Cerebellar nuclear complex (tissue), 1 donor: Measurements from ENCODE around the gene ERC2.
"Not testable (repeated sequence)": the region's sequence is repeated elsewhere in the genome, so short reads cannot be mapped to it uniquely, and the experiment has no call there.

Experiments
- DNase-seq, 2 experiments: peaks; one replicate each; lab custom pipeline; 2025; lab: John Stamatoyannopoulos, UW

ERC2 gene

DNA sequence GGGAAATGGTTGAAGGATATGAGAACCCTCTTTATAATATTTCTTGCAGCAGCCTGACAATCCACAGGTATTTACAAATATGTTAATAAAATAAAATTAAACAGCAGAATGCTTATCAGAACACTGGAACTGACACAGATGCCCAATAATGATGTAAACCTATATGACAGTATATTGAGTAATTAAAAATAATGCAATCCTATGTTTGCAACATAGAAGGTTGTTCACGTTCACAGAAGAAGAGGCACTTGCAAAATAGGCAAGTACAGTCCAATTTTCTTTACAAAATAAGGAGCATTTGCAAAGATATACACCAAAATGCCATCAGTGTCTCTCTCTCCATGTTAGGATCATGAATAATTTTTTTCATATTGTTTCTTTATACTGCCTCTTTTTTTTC lies 584.2 kb downstream of the ERC2 start:
- no peak for DNase-seq

DNA sequence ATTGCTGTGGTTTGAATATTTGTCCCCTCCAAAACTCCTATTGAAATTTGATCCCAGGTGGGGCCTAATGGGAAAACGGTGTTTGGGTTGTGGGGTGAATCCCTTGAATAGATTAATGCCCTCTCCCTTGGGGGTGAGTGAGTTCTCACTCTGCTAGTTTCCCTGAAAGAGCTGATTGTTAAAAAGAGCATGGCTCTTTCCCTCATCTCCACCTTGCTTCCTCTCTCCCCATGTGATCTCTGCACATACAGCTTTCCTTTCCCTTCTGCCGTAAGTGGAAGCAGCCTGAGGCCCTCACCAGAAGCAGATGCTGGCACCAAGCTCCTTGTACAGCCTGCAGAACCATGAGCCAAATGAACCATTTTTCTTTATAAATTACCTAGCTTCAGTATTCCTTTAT lies 586.3 kb downstream of the ERC2 start:
- DNase-seq: no peak

DNA sequence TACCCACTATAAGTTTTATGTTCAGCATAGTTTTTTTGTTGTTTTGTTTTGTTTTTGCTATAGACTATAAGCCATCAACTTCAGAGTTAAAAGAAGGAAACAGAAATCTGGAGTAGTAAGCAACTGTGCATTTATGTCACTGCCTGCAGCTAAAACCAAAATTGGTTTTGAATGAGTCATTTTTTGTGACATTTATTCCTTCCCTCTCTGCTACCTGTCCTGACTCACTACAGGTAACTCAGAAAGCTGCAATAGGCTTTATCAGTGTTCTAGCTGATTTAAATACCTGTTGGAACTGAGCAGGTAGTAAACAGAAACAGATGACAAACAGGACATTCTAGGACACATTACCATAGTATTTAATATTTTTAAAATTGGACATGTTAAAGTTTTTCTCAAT lies 587.9 kb downstream of the ERC2 start:
- DNase-seq: no peak

DNA sequence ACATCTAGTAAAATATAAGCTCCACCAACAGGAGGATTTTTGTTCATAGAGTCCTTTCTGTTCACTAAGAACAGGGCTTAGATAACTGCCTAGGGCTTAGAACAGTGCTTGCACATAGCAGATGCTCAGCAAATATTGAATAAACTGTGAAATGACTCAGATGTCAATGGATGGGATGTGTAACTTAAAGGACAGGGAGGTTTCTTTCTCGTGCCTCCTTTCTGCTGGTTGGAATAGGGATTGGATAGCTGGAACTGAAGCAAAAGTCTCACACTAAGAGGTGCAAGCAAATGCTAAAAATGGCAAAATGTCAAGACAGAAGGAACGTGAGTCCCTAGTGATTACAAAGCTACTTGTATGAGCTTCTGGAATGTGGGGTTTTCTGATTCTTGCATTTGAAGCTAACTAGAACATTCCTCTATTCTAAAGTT lies 588.4 kb downstream of the ERC2 start:
- DNase-seq: no peak

DNA sequence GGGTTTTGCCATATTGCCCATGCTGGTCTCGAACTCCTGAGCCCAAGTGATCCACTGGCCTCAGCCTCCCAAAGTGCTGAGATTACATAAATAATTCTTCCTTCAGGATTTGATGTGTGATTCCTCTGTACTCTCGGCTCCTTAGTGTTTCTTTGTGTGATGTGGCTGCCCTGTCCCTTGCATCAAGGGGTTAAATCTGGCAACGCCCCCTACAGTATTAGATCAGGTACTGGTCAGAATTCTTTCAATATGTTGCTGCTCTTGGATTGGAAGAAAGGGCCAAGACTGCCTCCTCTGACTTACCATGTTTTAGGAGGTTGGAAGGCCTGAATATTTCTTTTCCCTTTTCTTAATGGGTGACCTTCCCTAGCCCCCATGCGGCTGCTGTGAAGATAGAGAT lies 590.6 kb downstream of the ERC2 start:
- no peak for DNase-seq

DNA sequence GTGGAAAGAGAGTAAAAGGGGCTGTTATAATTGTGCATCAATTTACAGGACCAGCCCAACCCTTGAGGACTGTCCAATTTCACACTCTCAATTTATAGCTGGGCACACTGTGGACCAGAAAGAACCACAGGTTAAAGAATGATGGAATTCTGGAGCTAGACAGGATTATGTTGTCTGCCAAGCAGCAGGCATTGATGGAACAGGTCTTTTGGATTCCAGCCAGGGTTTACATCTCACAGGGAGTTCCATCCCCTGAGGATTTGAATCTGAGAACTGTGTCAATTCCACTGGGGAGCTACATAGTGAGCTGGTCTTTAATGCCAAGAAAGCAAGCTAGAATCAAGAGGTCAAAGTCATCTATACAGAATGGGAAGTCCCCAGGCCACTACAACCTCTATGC lies 591.7 kb downstream of the ERC2 start:
- DNase-seq: no peak

DNA sequence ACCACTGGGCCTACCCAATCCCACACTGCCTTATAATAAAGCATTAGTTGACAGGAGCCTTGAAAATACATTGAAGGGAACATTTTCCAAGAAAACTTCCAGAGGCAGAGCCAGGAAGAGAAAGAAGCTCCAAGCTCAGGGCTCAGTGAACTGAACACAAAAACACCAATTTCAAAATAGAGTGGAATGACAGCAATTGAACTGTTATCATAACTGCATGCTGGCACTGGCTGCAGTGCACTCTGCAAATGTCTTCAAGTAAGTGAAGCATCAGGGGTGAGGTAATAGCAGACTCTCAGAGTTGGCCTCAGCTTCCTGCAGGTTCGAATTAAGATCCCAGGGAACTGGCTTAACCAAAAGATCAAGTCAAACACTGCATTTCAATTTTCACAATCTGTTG lies 593.2 kb downstream of the ERC2 start:
- no peak for DNase-seq

DNA sequence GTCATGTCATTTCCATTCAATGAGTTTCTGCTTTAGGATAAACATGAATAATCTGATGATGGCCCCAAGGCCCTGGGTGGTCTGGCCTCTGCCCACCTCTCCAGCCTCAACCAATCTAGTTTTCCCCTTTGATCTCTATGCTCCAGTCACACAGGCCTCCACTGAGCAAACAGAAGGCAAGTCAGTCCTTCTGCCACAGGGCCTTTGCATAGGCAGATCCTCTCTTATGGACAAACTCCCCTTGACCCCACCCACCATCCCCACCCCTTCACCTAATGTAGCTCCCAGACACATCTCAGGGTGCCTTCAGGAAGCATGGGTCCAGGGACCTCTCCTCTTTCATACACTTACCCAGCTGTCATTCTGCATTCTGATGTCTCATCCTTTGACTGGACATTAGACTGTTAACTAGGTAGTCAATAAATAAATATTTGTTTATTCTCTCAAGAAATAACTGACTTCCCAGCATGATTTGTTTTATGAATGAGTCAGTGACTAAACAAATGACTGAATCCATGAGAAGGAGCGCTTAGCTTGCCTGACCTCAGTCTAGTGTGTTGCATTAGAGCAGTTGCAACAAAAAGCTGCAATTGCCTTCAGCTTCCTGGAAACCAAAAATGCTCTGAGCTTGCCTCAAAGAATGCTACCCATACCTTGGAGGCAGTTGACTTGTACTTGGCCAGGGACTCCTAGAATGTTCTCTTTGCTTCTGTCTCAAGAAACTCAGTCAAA lies 594.6 kb downstream of the ERC2 start:
- no peak for DNase-seq

DNA sequence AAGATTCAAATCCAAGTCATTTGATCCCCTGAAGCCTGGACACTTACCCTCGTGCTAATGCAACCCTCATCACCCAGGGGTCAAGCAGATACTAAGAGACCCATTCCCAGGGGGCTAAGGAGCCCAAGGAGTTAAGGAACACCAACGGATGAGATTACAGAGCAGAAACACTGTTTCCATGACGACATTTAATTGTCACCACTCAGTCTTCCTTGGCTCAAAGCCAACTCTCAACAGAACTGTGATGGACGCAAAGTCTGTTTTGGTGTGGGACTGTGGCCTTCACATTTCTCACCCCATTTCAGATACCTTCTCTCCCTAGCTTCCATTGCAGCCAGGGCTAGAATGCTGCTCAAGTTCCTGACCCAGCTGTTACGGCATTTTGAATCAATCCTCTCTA lies 597.7 kb downstream of the ERC2 start:
- no peak for DNase-seq

DNA sequence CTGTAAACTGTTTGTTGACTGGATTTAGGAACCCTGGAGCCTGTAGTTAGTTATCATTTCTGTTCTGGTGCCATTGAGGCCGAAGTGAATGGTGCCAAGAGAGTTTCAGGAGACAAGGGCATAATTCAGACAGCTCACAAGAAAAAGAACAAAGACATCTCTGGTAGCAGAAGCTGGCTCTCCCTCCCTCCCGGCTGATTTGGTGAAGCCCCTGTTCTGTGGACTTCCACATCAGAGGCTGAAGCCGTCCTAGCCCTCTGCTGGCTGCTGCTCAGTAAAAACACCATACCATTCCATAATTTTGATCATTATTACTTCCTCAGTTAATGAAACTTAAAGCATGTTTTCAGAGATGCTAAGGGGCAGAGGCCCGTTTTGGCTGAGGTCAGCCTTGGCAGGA lies 599.9 kb downstream of the ERC2 start:
- no peak for DNase-seq

DNA sequence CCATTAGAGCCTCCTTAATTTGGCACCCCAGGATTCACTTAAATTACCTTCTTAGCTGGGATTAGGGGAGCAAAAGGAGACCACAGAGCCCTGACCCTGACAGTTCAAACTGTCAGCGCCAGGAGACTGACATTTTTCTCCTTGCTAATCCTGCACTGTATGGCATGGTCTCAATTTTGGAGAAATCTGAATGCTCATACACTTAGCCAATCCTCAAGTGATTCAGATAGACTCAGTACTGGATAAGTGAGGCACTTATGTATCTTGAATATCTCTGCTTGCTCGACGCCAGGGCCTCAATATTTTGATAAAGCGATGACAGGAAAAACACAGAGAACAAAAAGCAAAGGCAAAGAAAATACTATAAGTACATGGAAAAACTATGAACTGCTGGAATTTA lies 605.2 kb downstream of the ERC2 start:
- DNase-seq: no peak

DNA sequence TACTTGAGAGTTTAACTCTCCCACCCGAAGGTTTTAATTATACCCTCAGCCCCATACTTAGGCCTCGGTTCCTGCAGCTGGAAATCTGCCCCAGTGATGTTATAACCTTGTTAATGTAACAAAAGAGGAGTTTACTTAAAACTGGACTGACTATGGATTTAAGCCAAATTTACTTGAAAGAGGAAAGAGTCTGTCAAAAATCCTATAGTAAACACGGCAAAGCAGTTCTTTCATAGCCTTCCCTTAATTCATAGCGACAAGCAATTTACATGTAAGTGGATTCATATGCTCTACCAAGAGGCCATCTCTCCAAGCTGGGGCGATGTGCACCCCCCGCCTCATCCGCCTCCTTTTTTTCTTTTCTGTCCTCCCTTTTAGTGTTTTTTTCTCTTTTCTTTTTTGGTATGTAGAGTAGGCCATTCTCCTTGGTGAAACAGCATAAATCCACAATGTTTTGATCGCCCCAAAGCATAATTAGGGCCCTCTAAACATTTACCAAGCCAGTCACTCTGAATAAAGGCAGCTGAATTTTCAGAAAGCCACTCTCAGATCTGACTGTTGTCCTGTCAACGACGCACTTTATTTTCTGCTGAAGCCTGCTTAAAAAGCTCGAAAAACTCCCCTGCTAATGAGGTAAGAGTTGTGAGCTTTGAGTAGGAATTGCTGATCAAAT lies 608.1 kb downstream of the ERC2 start:
- no peak for DNase-seq

DNA sequence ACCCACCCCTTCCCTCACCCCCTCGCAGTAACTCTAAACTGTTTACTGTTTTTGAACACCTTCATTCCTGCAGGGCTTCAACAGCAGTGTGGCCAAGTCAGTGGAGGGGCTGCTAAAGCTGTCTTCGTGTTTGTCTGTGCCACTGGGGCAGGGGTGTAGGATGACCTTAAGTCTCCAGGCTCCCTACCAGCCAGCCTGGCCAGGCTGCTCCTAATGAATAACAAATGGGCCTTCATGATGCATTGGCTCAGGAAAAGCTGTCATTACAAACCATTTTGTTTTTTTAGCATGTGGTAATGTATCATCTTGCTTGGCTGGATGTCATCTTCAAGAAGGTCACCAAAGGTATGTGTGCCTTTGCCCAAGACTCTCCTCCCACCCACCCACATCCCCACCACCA lies 609.0 kb downstream of the ERC2 start:
- no peak for DNase-seq

DNA sequence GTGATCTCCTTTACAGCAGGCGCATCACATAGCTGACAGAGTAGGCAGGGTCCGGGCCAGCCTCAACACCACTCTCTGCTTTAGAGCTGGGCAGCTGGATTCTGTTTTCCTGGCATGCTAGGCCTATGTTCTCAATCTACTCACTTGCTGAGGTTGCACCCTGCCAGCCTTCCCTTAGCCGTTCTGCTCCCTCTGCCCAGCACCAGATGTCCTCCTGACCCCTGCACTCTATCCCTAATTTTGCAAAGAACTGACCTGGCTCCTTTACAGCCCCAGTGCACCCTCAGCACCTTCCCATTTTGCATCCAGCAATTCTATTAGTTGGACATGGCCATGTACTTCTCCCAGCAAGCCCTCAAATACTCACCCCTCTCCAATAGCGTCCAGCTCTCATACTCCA lies 609.5 kb downstream of the ERC2 start:
- no peak for DNase-seq

DNA sequence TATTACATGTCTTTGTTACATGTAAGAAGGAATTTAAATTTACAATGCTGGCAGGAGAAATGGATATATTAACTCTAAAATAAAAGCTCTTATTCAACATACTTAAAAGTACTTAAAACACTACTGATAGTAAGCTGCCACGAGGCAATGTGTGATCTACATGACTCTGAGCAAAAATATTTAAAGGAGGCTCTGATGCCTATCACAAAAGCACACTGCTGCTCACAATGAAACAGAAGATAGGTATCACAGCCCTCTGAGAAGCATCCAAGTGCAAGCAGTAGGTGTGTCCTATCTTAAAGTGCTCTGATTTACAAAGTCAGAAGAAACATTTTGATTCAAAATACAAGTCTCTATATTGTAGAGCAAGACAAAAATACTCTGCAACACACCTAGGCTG lies 610.0 kb downstream of the ERC2 start:
- no peak for DNase-seq

DNA sequence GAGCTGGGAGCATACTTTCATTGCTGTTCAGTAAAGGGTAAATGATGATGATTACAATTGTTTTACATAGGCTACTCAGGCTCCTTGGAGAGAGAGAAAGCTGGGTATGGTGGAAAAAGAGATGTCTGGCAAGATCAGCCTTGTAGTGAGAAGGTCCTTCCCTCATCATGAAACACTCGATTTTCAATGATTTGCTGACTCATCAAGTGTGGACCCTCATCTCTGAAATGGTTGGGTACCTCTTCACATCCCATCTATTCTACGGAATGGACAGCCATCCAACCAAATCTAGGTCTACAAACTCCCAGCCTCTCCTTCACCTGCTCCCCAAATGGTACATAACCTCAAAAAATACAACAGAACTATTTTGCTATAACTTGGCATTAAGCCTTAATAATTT lies 610.6 kb downstream of the ERC2 start:
- no peak for DNase-seq

DNA sequence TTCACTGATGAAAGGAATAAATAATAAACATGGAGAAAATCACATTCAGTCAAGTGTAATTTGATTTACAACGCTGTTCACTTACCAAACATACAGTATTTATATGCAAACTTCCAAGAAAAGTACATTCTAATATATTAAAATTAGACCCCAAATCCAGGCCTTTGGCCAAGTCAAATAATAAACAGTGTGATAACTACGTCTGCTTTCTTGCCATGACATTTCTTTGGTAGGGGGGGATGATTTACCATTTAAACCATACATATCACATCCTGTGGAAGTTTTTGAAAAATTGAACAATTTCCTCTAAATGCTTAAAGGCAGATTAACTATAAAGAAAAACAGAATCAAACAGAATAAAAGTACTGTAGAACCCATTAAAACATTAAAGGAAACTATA lies 613.0 kb downstream of the ERC2 start:
- DNase-seq: no peak

DNA sequence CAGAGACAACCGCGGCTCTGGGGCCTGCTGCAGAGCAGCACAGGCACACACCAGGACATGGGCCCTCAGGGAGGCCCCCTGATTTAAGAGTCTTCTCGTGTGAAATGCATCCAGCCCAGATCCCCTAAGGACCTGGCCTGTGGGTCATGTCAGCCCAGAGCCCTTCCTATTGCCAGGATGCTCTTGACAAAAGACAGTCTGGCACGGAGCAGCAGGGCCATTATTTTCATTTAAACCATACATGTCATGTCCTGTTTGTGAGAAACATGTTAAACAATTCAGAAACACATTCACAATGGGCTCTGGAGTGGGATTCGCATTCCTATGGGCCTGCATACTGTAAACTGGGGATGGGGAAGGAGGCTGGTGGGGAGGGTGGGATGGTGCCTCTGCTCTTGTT lies 613.8 kb downstream of the ERC2 start:
- no peak for DNase-seq

DNA sequence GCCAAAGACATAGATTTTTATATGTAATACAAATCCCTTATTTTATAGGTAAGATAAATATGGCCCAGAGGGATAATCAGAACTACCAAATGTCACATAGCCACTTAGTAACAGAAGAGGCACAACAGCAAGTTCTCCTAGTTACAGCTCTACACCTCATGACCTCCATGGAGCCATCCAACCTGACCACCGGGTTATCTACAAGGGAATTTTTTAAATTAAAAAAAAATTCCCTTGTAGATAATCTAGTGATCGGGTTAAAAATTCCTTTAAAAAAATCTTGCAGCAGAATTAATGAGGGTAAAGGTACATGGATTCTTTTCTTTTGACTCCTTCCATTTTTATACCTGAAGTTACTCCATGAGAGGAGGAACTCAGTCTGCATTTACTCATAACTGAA lies 615.9 kb downstream of the ERC2 start:
- DNase-seq: no peak

DNA sequence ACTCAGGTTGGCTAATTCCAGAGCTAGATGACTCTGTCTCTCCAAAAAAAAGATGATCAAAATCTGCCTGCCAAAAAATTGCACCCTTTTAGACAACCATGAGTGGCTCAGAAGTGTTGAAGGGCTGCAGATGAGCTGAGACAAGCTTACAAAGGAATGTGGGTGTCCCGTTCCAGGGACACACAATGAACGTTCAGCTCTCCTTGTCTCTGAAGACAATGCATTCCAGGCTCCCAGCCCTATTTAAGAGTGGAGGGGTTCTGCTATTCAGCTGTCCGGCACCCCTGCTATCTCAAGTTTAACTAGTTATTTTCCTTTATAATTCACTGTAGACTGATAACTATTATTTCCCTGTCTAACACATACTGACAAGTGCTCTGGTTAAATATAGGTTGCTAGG lies 626.1 kb downstream of the ERC2 start:
- no peak for DNase-seq

DNA sequence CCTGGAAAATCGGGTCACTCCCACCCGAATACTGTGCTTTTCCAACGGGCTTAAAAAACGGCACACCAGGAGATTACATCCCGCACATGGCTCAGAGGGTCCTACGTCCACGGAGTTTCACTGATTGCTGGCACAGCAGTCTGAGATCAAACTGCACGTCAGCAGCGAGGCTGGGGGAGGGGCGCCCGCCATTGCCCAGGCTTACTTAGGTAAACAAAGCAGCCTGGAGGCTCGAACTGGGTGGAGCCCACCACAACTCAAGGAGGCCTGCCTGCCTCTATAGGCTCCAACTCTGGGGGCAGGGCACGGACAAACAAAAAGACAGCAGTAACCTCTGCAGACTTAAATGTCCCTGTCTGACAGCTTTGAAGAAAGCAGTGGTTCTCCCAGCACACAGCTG lies 636.4 kb downstream of the ERC2 start:
- not testable (repeated sequence) for DNase-seq

DNA sequence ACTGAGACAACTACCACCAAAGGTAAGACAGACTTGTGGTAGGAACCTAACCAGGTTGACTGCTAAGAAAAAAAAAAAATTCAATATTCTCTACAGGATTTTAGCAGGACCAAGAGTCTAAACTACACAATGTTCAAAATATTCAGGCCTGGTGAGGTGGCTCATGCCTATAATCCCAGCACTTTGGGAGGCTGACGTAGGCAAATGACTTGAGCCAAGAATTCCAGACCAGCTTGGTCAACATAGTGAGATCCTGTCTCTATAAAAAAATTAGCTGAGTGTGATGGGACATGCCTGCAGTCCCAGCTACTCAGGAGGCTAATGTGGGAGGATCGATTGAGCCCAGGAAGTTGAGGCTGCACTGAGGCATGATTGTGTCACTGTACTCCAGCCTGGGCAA lies 639.6 kb downstream of the ERC2 start:
- no peak for DNase-seq

DNA sequence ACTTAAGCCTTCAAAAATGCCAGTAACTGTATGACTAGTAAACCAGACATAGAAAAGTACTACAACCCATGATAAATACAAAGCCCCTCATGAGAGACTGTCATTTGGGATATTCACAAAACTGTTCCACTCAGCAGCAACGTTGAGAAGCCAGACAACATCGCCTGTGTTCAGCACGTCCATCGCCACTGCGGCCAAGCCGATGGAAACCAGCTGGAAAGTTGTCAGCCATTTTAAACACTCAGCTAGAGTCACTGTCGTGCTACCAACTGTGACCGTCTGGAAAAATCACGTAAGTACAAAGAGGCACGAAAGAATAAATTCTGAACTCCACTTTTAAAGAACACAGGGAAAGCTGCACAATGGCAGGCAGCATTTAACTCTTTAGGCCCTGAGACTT lies 640.5 kb downstream of the ERC2 start:
- no peak for DNase-seq
